Parathyroid adenoma (tissue), 2 donors: ENCODE measurements around the gene MMP10.

Experiments
- H2AFZ ChIP-seq: fragments of 300-600 bp; sonication (generic); one replicate; pipeline ENCODE4 v1.7.0; 2017; ENCODE audit warnings: antibody characterized with exemption, mild to moderate bottlenecking
- H3K27ac ChIP-seq: fragments of 300-600 bp; sonication (generic); one replicate; pipeline ENCODE4 v1.7.0; 2017
- H3K27me3 ChIP-seq: fragments of 300-600 bp; sonication (generic); one replicate; pipeline ENCODE4 v1.7.0; 2017; ENCODE audit warnings: low read length; ENCODE audit not compliant: control insufficient read depth, insufficient read depth
- H3K36me3 ChIP-seq: fragments of 300-600 bp; sonication (generic); one replicate; pipeline ENCODE4 v1.7.0; 2017; ENCODE audit warnings: low read length; ENCODE audit not compliant: control insufficient read depth, insufficient read depth
- H3K4me1 ChIP-seq: fragments of 300-600 bp; sonication (generic); one replicate; pipeline ENCODE4 v1.7.0; 2017; ENCODE audit warnings: control low read depth
- H3K4me2 ChIP-seq: fragments of 300-600 bp; sonication (generic); one replicate; pipeline ENCODE4 v1.7.0; 2017; ENCODE audit warnings: low read length
- H3K4me3 ChIP-seq: fragments of 300-600 bp; sonication (generic); one replicate; pipeline ENCODE4 v1.7.0; 2017; ENCODE audit warnings: low read depth, low read length
- H3K79me2 ChIP-seq: fragments of 300-600 bp; sonication (generic); one replicate; pipeline ENCODE4 v1.7.0; 2017; ENCODE audit warnings: control low read depth
- H3K9ac ChIP-seq: fragments of 300-600 bp; sonication (generic); one replicate; pipeline ENCODE4 v1.7.0; 2017; ENCODE audit warnings: mild to moderate bottlenecking
- H3K9me3 ChIP-seq: fragments of 300-600 bp; sonication (generic); one replicate; pipeline ENCODE4 v1.7.0; 2017; ENCODE audit warnings: low read length; ENCODE audit not compliant: control insufficient read depth
- CTCF ChIP-seq: fragments of 300-600 bp; sonication (generic); IDR thresholded peaks from one replicate; pipeline ENCODE4 v1.7.0; 2017; ENCODE audit warnings: antibody characterized with exemption, mild to moderate bottlenecking
- donor health status: primary hyperparathyroidism.

The MMP10 gene

GRCh38 chr11:102812188-102812587, 31.8 kb upstream of the MMP10 start:
- Histone ChIP-seq H3K4me3 (no peak overlapping the region), H3K9me3 (no peaks in the 10 kb centered on the region), H3K27me3 (no peaks in the 10 kb centered on the region), H3K27ac (no peak overlapping the region), H3K36me3 (no peaks in the 10 kb centered on the region), H3K79me2 (no peaks in the 10 kb centered on the region), H2AFZ (no peak overlapping the region), H3K9ac (no peak overlapping the region), H3K4me1 (no peaks in the 10 kb centered on the region), H3K4me2 (no peak overlapping the region)
- no peak for TF ChIP-seq CTCF

GRCh38 chr11:102810950-102811660, 30.7 kb upstream of the MMP10 start:
- H3K4me1 ChIP-seq, result no peaks in the 10 kb centered on the region
- H3K27me3 ChIP-seq, result no peaks in the 10 kb centered on the region
- H3K9ac ChIP-seq, result no peak overlapping the region
- H3K4me2 ChIP-seq, result no peak overlapping the region
- no peaks in the 10 kb centered on the region for H3K36me3 ChIP-seq
- TF ChIP-seq CTCF, result no peak
- H3K9me3 ChIP-seq, result no peaks in the 10 kb centered on the region
- no peaks in the 10 kb centered on the region for H3K79me2 ChIP-seq
- H2AFZ ChIP-seq, result no peak overlapping the region
- H3K4me3 ChIP-seq, result no peak overlapping the region
- H3K27ac ChIP-seq, result no peak overlapping the region

GRCh38 chr11:102809971-102810370, 29.5 kb upstream of the MMP10 start:
- Histone ChIP-seq H3K9ac (no peak overlapping the region), H3K4me1 (no peaks in the 10 kb centered on the region), H3K4me2 (no peak overlapping the region), H3K27me3 (no peaks in the 10 kb centered on the region), H3K9me3 (no peaks in the 10 kb centered on the region), H3K79me2 (no peaks in the 10 kb centered on the region), H3K27ac (no peak overlapping the region), H2AFZ (no peak overlapping the region), H3K4me3 (no peak overlapping the region), H3K36me3 (no peaks in the 10 kb centered on the region)
- TF ChIP-seq CTCF, result no peak

GRCh38 chr11:102807921-102808320, 27.5 kb upstream of the MMP10 start:
- Histone ChIP-seq H3K4me1 (no peaks in the 10 kb centered on the region), H2AFZ (no peak overlapping the region), H3K4me2 (no peak overlapping the region), H3K27me3 (no peaks in the 10 kb centered on the region), H3K79me2 (no peaks in the 10 kb centered on the region), H3K9ac (no peak overlapping the region), H3K4me3 (no peak overlapping the region), H3K27ac (no peak overlapping the region), H3K36me3 (no peaks in the 10 kb centered on the region), H3K9me3 (no peaks in the 10 kb centered on the region)
- no peak for TF ChIP-seq CTCF

- Histone ChIP-seq H3K27ac (no peak overlapping the region), H2AFZ (no peak overlapping the region), H3K4me3 (no peak overlapping the region), H3K79me2 (no peaks in the 10 kb centered on the region), H3K4me1 (no peaks in the 10 kb centered on the region), H3K4me2 (no peak overlapping the region), H3K9me3 (no peaks in the 10 kb centered on the region), H3K36me3 (no peaks in the 10 kb centered on the region), H3K9ac (no peak overlapping the region), H3K27me3 (no peaks in the 10 kb centered on the region)
- TF ChIP-seq CTCF, result no peak
Measured at GRCh38 chr11:102806296-102806695, 25.9 kb upstream of the MMP10 start.
